SU-DHL-6 (cell line): ENCODE results near the gene RPL18.
"Not testable (repeated sequence)": the region's sequence is repeated elsewhere in the genome, so short reads cannot be mapped to it uniquely, and the experiment has no call there.

Source experiments
- H2AFZ ChIP-seq: fragments of 200-600 bp; sonication (generic); 2 replicates; pipeline ENCODE4 v1.6.1; 2014; ENCODE audit warnings: low read depth, mild to moderate bottlenecking, moderate library complexity, mixed read lengths, antibody characterized with exemption, low read length; ENCODE audit not compliant: severe bottlenecking
- H3F3A ChIP-seq: fragments of 200-600 bp; shearing (Covaris generic); 2 replicates; pipeline ENCODE4 v1.6.0; 2016; ENCODE audit warnings: antibody characterized with exemption, mild to moderate bottlenecking; ENCODE audit not compliant: insufficient read depth
- H3K27ac ChIP-seq: fragments of 200-600 bp; sonication (generic); 2 replicates; pipeline ENCODE4 v1.5.1; 2016; ENCODE audit warnings: low read depth, mild to moderate bottlenecking, low read length, moderate library complexity, mixed read lengths
- H3K27me3 ChIP-seq: fragments of 200-600 bp; sonication (generic), shearing (Covaris generic); 2 replicates; pipeline ENCODE4 v1.6.0; 2014; ENCODE audit warnings: mild to moderate bottlenecking, low read length
- H3K36me3 ChIP-seq: fragments of 200-600 bp; sonication (generic); 2 replicates; pipeline ENCODE4 v1.6.1; 2014; ENCODE audit warnings: mild to moderate bottlenecking, low read length, mixed read lengths
- H3K4me2 ChIP-seq: fragments of 300-600, 200-600 bp; shearing (Covaris generic), sonication (generic); 2 replicates; pipeline ENCODE4 v1.6.0; 2014; ENCODE audit warnings: low read length, low read depth, mild to moderate bottlenecking; ENCODE audit not compliant: poor library complexity, severe bottlenecking
- H3K4me3 ChIP-seq: fragments of 200-600 bp; sonication (generic); 2 replicates; pipeline ENCODE4 v1.5.1; 2014; ENCODE audit warnings: antibody characterized with exemption, low read length, mild to moderate bottlenecking, mixed read lengths; ENCODE audit not compliant: insufficient read depth, poor library complexity, severe bottlenecking
- H3K79me2 ChIP-seq: fragments of 200-600 bp; sonication (generic); 2 replicates; pipeline ENCODE4 v1.6.1; 2014; ENCODE audit warnings: mild to moderate bottlenecking, low read length, moderate library complexity; ENCODE audit not compliant: insufficient read depth
- H3K9ac ChIP-seq: fragments of 200-600 bp; sonication (generic); 2 replicates; pipeline ENCODE4 v1.7.0; 2014; ENCODE audit warnings: mild to moderate bottlenecking, low read length
- H3K9me2 ChIP-seq: fragments of 200-600 bp; sonication (generic); replicated peaks from 2 replicates; pipeline ENCODE4 v1.6.1; 2014; ENCODE audit warnings: low read length; ENCODE audit not compliant: insufficient read depth
- H3K9me3 ChIP-seq: fragments of 200-600 bp; sonication (generic); 2 replicates; pipeline ENCODE4 v1.6.1; 2014; ENCODE audit warnings: low read length, mixed read lengths; ENCODE audit not compliant: insufficient read depth
- H4K20me1 ChIP-seq: fragments of 200-600 bp; sonication (generic); 2 replicates; pipeline ENCODE4 v1.6.1; 2014; ENCODE audit warnings: low read depth, mild to moderate bottlenecking, antibody characterized with exemption, low read length, moderate library complexity, mixed read lengths
- CTCF ChIP-seq: fragments of 200-600 bp; sonication (generic); IDR thresholded peaks from one replicate; pipeline ENCODE4 v1.5.1; 2017; ENCODE audit warnings: antibody characterized with exemption, mild to moderate bottlenecking, low read length, moderate library complexity; ENCODE audit not compliant: insufficient read depth, poor library complexity, severe bottlenecking
- EZH2phosphoT487 ChIP-seq: fragments of 200-600 bp; sonication (generic), shearing (Covaris generic); conservative IDR thresholded peaks from 2 replicates; pipeline ENCODE4 v1.6.1; 2018; ENCODE audit warnings: mild to moderate bottlenecking, antibody characterized with exemption, low read length, moderate library complexity, mixed read lengths

Gene RPL18

DNA sequence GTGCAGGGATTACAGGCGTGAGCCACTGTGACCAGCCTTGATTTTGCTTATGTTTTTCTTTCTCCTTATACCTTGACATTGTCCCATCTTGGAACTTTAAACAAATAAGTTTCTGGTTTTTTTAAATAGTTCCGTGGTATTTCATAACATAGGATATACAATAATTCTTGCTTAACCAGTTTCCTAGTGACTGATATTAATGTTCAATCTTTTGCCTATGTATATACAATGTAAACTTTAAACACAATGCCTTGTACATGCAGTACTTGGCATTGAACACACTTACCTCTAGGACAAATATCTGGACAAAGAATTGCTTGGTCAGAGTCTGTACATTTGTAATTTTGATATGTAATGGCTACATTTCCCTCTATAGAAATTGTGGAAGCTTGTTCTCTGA lies 36.8 kb downstream of the RPL18 start:
- TF ChIP-seq CTCF (no peak), EZH2phosphoT487 (no peak)
- H3K36me3 ChIP-seq, result no peaks in the 10 kb centered on the region

DNA sequence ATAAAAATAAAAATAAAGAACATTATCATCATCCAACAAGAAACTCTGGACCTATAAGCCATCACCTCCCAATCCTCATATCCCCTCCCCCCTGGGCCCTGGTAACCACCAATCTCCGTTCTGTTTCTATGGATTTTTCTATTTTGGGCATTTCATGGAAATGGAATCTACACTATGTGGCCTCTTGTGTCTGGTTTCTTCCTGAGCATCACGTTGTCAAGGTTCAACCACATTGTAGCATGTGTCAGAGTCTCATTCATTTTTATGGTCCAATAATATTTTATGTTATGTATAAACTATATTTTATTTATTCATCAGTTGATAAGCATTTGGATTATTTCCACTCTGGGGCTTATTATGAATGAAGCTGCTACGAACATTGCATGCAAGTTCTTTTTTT lies 40.1 kb downstream of the RPL18 start:
- H3K9me2 ChIP-seq, result no peaks in the 10 kb centered on the region
- no peak overlapping the region for H3K4me3 ChIP-seq
- no peaks in the 10 kb centered on the region for H3K36me3 ChIP-seq
- H3K27ac ChIP-seq, result no peak overlapping the region
- H3K9me3 ChIP-seq, result no peaks in the 10 kb centered on the region
- H3K9ac ChIP-seq, result no peak overlapping the region
- no peaks in the 10 kb centered on the region for H3K79me2 ChIP-seq
- H3K27me3 ChIP-seq, result no peaks in the 10 kb centered on the region
- no peaks in the 10 kb centered on the region for H4K20me1 ChIP-seq
- no peak for TF ChIP-seq EZH2phosphoT487
- TF ChIP-seq CTCF, result no peak
- H3K4me2 ChIP-seq, result no peak overlapping the region
- H3F3A ChIP-seq, result no peaks in the 10 kb centered on the region
- no peak overlapping the region for H2AFZ ChIP-seq

More for the DNA sequence above, 36.8 kb downstream of the RPL18 start:
- Histone ChIP-seq H3K27me3 (no peaks in the 10 kb centered on the region), H3K27ac (no peak overlapping the region), H3K9me3 (no peaks in the 10 kb centered on the region), H4K20me1 (no peaks in the 10 kb centered on the region), H3K4me3 (no peak overlapping the region), H3F3A (no peaks in the 10 kb centered on the region), H3K79me2 (no peaks in the 10 kb centered on the region), H3K9me2 (no peaks in the 10 kb centered on the region), H3K4me2 (no peak overlapping the region), H2AFZ (no peak overlapping the region), H3K9ac (no peak overlapping the region)

- not testable (repeated sequence) for H3F3A ChIP-seq, H3K9me3 ChIP-seq, H3K27me3 ChIP-seq, H2AFZ ChIP-seq, H3K27ac ChIP-seq, H4K20me1 ChIP-seq, H3K9me2 ChIP-seq, H3K36me3 ChIP-seq, H3K9ac ChIP-seq, H3K4me3 ChIP-seq, H3K79me2 ChIP-seq, H3K4me2 ChIP-seq
Observed at GRCh38 chr19:48577908-48578307, 41.1 kb downstream of the RPL18 start.

DNA sequence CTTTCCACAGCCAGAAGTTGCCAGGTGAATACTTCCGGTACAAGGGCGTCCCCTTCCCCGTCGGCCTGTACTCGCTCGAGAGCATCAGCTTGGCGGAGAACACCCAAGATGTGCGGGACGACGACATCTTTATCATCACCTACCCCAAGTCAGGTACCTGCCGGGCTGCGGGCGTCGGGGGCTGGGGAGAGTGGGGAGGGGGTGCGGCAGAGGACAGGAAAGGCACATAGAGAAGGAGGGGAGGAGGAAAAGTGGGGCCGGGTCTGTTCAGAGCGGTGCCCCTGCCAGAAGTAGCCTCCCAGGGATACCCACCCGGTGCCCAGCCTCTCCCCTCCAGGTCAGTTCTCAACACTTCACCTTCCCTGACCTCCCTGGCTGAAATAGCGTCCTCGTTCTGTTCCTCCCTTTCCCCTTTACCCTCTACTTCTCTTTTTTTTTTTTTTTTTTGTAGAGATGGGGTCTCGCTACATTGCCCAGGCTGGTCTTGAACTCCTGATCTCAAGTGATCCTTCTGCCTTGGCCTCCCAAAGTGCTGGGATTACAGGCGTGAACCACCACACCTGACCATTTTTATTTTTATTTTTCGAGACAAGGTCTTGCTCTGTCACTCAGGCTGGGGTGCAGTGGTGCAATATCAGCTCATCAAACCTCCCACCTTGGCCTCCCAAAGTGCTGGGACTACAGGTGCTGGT lies 42.9 kb downstream of the RPL18 start:
- Histone ChIP-seq H3K79me2 (no peaks in the 10 kb centered on the region), H3K27ac (no peak overlapping the region), H3K27me3 (no peaks in the 10 kb centered on the region), H3K9me3 (no peaks in the 10 kb centered on the region), H3F3A (no peaks in the 10 kb centered on the region), H3K4me3 (no peak overlapping the region), H3K36me3 (no peaks in the 10 kb centered on the region), H4K20me1 (no peaks in the 10 kb centered on the region), H2AFZ (no peak overlapping the region), H3K9ac (no peak overlapping the region), H3K4me2 (no peak overlapping the region), H3K9me2 (no peaks in the 10 kb centered on the region)
- TF ChIP-seq EZH2phosphoT487 (no peak), CTCF (no peak)
